Hepatocyte (in vitro differentiated cells): ENCODE results near the gene HLF.

Experiments used
- CTCF ChIP-seq: fragments of 200-600 bp; sonication (generic); IDR thresholded peaks from 2 replicates; pipeline ENCODE4 v1.5.1; 2016; ENCODE audit warnings: antibody characterized with exemption, mild to moderate bottlenecking; ENCODE audit not compliant: poor library complexity
- EZH2 ChIP-seq: fragments of 200-600 bp; sonication (generic); IDR thresholded peaks from 2 replicates; pipeline ENCODE4 v1.6.1; 2016; ENCODE audit warnings: antibody characterized with exemption, mild to moderate bottlenecking, borderline replicate concordance

GRCh38 chr17:55294042-55294751 is 29.4 kb downstream of the HLF start:
- TF ChIP-seq CTCF (no peak), EZH2 (no peak)
